Measurements from ENCODE around the gene PAPLN. TPM values are rescaled to one million over a fixed set of nuclear protein-coding genes. Genes with fewer than 3 reads are reported as not detected.

Gene PAPLN
- total RNA-seq, 1 experiment from 2014 or later = 0.40 TPM

GRCh38 chr14:73250317-73250713 lies 13.0 kb downstream of the PAPLN start:
- Histone ChIP-seq H3K4me1 (ENCODE audit: insufficient read depth, low read length) (peaks cover 6% of the 10 kb centered on the region; the same call in 1 of the 2 replicates), H4K20me1 (ENCODE audit: low read length) (no peaks in the 10 kb centered on the region), H3K36me3 (ENCODE audit: low read depth, low read length) (no peaks in the 10 kb centered on the region), H2AFZ (ENCODE audit: low read length) (no peak overlapping the region), H3K27me3 (ENCODE audit: low read length) (no peaks in the 10 kb centered on the region), H3K4me2 (ENCODE audit: low read length) (no peak overlapping the region), H3K27ac (ENCODE audit: low read length) (no peak overlapping the region), H3F3A (ENCODE audit: low read length, unreplicated experiment) (no peaks in the 10 kb centered on the region), H3K4me3 (ENCODE audit: low read length) (no peak overlapping the region), H3K9me2 (replicated peaks; ENCODE audit: low read length) (no peaks in the 10 kb centered on the region), H3K79me2 (ENCODE audit: low read length) (no peaks in the 10 kb centered on the region), H3K9ac (ENCODE audit: low read length) (no peak overlapping the region), H3K9me3 (ENCODE audit: low read length) (no peaks in the 10 kb centered on the region)
- TF ChIP-seq EZH2 (IDR thresholded peaks at IDR 0.05; ENCODE audit: low read length, unreplicated experiment) (no peak), EZH2phosphoT487 (IDR thresholded peaks at IDR 0.05; ENCODE audit: borderline replicate concordance, low read length) (no peak)
- TF ChIP-seq, protein P1, sequence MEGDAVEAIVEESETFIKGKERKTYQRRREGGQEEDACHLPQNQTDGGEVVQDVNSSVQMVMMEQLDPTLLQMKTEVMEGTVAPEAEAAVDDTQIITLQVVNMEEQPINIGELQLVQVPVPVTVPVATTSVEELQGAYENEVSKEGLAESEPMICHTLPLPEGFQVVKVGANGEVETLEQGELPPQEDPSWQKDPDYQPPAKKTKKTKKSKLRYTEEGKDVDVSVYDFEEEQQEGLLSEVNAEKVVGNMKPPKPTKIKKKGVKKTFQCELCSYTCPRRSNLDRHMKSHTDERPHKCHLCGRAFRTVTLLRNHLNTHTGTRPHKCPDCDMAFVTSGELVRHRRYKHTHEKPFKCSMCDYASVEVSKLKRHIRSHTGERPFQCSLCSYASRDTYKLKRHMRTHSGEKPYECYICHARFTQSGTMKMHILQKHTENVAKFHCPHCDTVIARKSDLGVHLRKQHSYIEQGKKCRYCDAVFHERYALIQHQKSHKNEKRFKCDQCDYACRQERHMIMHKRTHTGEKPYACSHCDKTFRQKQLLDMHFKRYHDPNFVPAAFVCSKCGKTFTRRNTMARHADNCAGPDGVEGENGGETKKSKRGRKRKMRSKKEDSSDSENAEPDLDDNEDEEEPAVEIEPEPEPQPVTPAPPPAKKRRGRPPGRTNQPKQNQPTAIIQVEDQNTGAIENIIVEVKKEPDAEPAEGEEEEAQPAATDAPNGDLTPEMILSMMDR (conservative IDR thresholded peaks at IDR 0.05; ENCODE audit: low read depth, low read length) = no peak
- CTCF ChIA-PET = no interaction called here
- intact Hi-C loops (cut with micrococcal nuclease) = no loop called here
- POLR2A ChIA-PET (ENCODE audit: unreplicated experiment) = no interaction called here
- ATAC-seq (no peak), DNase-seq (no peak)
- BruUV-seq (replicated peaks) = no TSS peak

DNA sequence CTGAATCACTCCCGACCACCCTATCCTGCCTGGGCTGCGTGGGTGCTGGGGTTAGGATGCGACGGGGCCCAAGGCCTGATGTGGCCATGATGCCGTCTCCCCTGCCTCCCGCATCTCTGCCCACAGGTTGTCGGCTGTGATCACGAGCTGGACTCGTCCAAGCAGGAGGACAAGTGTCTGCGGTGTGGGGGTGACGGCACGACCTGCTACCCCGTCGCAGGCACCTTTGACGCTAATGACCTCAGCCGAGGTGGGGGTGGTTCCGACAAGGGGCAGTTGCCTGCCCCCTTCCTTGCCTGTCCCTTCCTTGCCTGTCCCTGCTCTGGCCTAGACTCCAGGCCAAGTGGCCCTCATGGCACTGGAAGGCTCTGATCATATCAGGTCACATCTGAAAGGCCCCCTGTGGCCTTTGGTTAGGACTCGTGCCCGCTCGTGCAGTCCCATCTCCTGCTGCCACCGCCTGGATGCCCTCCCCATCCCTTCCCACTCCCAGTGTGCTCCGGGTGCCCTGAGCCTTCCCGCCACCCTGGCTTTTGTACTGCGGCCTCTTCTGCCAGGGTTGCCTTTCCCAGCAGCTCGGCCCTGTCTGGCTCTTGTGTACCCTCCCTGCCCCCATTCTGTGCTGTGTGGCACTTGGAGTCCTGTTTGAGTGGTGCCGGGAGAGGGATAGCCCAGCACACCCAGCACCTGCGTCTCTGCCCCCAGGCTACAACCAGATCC lies 13.6 kb downstream of the PAPLN start:
- Histone ChIP-seq H3K9me3 (ENCODE audit: low read length) (no peaks in the 10 kb centered on the region), H3F3A (ENCODE audit: low read length, unreplicated experiment) (no peaks in the 10 kb centered on the region), H3K9me2 (replicated peaks; ENCODE audit: low read length) (no peaks in the 10 kb centered on the region), H2AFZ (ENCODE audit: low read length) (no peak overlapping the region), H3K36me3 (ENCODE audit: low read depth, low read length) (no peaks in the 10 kb centered on the region), H3K79me2 (ENCODE audit: low read length) (no peaks in the 10 kb centered on the region), H3K4me3 (ENCODE audit: low read length) (no peak overlapping the region), H4K20me1 (ENCODE audit: low read length) (no peaks in the 10 kb centered on the region), H3K27ac (ENCODE audit: low read length) (no peak overlapping the region), H3K9ac (ENCODE audit: low read length) (no peak overlapping the region), H3K27me3 (ENCODE audit: low read length) (no peaks in the 10 kb centered on the region), H3K4me2 (ENCODE audit: low read length) (no peak overlapping the region), H3K4me1 (ENCODE audit: insufficient read depth, low read length) (peaks cover 6% of the 10 kb centered on the region; the same call in 1 of the 2 replicates)
- no peak for DNase-seq
- intact Hi-C loops (cut with micrococcal nuclease) = no loop called here
- ChIA-PET CTCF (no interaction called here), POLR2A (ENCODE audit: unreplicated experiment) (no interaction called here)
- TF ChIP-seq, protein P1 (conservative IDR thresholded peaks at IDR 0.05; ENCODE audit: low read depth, low read length) = no peak
- no peak for TF ChIP-seq EZH2 (IDR thresholded peaks at IDR 0.05; ENCODE audit: low read length, unreplicated experiment)
- no peak for TF ChIP-seq EZH2phosphoT487 (IDR thresholded peaks at IDR 0.05; ENCODE audit: borderline replicate concordance, low read length)
- no peak for ATAC-seq
- BruUV-seq (replicated peaks) = no TSS peak

- Histone ChIP-seq H3K27me3 (ENCODE audit: low read length) (no peaks in the 10 kb centered on the region), H3F3A (ENCODE audit: low read length, unreplicated experiment) (no peaks in the 10 kb centered on the region), H4K20me1 (ENCODE audit: low read length) (no peaks in the 10 kb centered on the region), H3K4me2 (ENCODE audit: low read length) (no peak overlapping the region), H3K79me2 (ENCODE audit: low read length) (no peaks in the 10 kb centered on the region), H2AFZ (ENCODE audit: low read length) (no peak overlapping the region), H3K36me3 (ENCODE audit: low read depth, low read length) (no peaks in the 10 kb centered on the region), H3K9me2 (replicated peaks; ENCODE audit: low read length) (no peaks in the 10 kb centered on the region), H3K9ac (ENCODE audit: low read length) (no peak overlapping the region), H3K27ac (ENCODE audit: low read length) (no peak overlapping the region), H3K9me3 (ENCODE audit: low read length) (no peaks in the 10 kb centered on the region), H3K4me3 (ENCODE audit: low read length) (no peak overlapping the region), H3K4me1 (ENCODE audit: insufficient read depth, low read length) (peaks cover 6% of the 10 kb centered on the region; the same call in 1 of the 2 replicates)
- CTCF ChIA-PET = interaction anchor here (0.6 kb wide), 1 partner anchor 33 kb away, joined by 3 read pairs; no protein-coding TSS in a partner anchor
- intact Hi-C loops (cut with micrococcal nuclease) = no loop called here
- ATAC-seq (no peak), DNase-seq (no peak)
- POLR2A ChIA-PET (ENCODE audit: unreplicated experiment) = no interaction called here
- BruUV-seq (replicated peaks) = no TSS peak
- TF ChIP-seq, protein P1 (conservative IDR thresholded peaks at IDR 0.05; ENCODE audit: low read depth, low read length) = no peak
- TF ChIP-seq EZH2 (IDR thresholded peaks at IDR 0.05; ENCODE audit: low read length, unreplicated experiment) = no peak
- TF ChIP-seq EZH2phosphoT487 (IDR thresholded peaks at IDR 0.05; ENCODE audit: borderline replicate concordance, low read length) = no peak
These were observed 14.4 kb downstream of the PAPLN start for GRCh38 chr14:73251516-73252215.
